ENCODE measurements around the gene TEKT4.
"Not testable (repeated sequence)": the region's sequence is repeated elsewhere in the genome, so short reads cannot be mapped to it uniquely, and the experiment has no call there.

The TEKT4 gene

DNA sequence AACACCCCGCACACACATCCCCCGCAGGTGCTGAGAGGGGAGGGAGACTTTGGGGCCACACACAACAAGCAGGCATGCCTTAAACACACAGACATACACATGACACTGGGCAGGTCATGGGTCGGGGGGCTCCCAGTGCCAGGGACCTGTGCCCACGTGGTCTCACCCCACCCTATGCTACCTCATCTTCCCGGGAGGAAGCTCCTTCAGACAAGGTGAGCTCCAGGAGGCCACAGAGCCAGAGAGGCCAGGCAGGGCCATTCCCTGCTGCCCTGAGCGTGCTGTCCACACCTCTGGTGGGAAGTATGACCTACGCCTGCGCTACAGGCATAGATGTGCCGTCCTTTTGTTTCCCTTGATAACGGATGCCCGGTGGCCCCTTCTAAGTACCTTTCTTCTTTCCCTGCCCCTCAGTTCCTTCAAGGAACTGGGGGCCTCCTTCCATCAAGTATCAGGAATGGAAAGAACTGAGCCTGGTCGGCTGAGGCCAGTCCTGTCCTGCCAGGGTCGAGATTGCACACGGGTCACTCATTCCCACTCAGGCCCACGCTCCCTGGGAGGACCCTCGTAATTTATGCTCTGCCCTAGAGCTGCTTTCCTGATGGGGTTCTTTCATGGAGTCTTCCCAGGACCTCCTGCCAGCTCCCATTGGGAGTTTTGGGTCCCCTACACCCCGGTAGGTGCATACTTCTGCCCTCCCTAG lies 4.7 kb downstream of the TEKT4 start:
- DNase-seq (ENCODE audit: low read depth): no peak

DNA sequence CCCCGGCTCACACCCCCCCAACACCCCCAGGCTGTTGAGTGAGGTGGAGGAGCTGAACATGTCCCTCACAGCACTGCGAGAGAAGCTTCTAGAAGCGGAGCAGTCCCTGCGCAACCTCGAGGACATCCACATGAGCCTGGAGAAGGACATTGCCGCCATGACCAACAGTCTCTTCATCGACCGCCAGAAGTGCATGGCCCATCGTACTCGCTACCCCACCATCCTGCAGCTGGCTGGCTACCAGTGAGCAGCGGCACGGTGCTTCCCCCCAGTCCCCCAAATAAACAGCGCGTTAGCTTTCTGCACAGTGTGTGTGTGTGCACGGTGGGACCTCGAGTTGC lies 5.3 kb downstream of the TEKT4 start:
- no peak for DNase-seq (ENCODE audit: low read depth)

DNA sequence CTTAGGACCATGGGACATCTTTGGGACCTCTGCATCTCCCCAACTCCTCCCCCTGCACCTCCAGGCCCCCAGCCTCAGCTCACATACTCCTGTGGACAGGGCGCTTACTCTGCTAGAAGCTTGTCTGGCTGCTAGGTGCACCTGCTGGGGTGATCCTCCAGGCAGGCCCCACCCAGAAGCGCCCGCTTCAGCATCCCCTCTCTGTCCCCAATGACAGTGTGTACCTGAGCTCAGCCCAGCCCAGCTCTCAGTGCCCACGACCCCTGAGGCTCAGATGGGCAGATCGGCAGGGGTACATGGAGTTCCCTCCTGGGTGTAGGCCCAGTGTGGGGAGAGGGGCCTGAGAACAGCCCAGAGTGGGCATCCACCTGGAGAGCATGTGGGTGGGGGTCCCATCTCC lies 5.9 kb downstream of the TEKT4 start:
- DNase-seq (ENCODE audit: low read depth): no peak

DNA sequence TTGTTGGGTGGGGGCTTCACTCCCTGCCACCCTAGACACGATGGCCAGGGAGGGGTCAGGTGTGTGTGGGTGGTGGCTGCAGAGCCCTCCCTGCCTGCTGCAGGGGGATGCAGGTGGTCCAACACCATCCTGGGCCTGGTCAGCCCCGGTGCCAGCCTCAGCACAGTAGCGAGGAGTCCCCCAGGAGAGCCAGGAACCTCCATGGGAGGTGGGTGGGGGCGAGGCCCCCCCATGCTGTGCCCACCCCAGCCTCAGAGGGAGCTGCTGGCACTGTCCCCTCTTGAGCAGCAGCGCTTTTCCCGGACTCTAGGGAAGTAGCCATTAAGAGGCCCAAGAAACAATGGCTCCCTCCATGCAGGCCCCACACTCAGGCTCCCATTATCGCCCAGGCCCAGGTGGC lies 7.3 kb downstream of the TEKT4 start:
- DNase-seq (ENCODE audit: low read depth): not testable (repeated sequence)

DNA sequence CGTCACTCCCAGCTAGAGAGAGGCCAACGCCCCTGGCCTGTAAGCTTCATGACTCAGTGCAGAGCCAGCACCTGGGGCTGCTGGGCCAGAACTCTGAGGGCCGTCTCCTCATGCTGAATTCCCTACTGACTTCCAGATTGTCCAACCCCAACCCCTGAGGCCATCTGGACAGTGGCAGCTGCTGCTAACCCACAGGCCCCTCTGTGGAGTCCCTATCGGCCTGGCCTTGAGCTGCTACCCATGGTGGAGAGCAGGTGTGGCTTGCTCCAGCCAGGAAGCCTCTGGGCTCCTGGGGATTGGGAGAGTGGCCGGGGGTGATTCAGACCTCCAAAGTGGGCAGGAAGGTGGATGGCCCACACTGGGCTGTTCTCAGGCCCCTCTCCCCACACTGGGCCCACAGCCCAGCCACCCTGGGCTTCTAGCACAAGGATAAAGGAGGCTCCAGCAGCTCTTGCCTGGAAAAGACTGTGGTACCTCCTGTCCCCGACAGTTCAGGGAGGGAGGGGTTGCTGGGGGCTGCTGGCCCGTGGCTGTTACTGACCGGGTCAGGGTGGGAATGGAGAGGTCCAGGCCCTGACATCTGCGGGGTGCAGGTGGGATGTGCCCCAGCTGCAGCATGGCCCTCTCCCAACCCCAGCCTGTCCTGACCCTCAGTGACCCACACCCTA lies 8.2 kb downstream of the TEKT4 start:
- DNase-seq (ENCODE audit: low read depth): no peak

DNA sequence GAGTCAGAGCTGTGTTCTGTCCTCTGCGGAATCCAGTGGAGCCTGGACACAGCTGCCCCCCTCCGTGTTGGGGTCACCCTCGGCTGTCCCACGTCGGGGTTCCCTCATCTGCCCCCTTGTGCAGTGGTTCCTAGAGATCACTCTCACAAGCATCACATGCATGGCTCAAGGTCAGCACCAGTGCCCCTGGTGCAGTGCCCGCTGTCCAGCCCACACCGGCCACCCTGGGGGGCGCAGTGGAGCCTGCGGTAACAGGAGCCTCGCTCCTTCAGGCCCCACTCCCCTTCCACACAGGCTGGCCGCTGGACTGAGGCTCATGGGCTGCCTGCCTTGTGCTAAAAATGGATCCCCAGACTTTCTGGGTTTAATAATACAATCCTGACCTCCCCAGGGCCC lies 8.8 kb downstream of the TEKT4 start:
- DNase-seq (ENCODE audit: low read depth): no peak

DNA sequence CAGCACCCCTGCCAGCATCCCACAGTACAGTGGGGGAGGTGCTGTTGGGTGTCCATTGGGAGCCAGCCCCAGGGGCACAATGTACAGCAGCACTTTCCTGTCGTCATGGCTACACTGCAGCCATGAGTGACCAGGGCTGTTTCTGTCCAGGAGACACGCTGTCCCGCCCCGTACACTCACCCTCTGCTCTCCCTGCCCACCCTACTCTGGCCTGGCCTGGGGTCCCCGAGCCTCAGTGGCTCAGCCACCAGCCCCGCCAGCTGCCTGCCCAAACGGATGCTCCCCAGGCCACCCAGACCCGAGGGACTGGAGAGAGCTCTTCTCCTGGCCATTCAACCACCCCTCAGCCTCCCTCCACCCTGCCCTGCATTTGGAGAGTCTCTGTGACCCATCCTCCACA lies 9.3 kb downstream of the TEKT4 start:
- no peak for DNase-seq (ENCODE audit: low read depth)

DNA sequence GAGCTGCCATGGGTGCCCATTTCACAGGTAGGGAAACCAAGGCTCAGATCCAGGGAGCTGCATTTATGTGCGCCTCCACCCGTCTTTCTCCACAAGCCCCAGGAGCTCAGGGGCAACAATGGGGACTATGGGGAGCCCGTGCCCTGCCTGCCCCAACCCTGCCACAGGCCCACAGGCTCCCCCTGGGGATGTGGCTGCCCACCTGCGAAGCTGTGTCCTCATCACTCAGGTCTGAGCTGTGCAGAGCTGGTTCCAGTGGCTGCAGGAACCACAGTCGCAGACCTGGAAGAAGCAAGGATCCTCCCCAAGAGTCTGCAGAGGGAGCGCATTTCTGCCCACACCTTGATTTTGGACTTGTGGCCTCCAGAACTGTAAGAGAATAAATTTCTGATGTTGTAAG lies 9.8 kb downstream of the TEKT4 start:
- no peak for DNase-seq (ENCODE audit: low read depth)

DNA sequence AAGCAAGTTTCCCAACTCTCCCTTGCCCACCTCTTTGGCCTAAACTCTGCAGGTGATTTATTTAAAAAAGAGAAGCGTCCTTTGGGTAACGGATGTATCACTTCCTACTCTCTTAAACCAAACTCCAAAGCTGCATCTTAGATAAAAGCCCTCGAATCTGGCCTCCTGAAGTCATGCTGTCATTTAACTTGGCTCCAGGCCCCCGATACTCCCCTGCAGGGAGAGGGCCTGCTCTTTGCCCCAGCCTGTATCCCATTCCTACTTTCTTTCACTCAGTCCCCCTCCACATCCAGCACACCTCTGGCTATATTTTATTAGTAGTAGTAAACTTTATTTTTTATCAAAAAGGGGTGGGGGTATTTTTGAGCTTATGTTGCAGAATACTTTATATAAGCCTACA lies 19.0 kb downstream of the TEKT4 start:
- DNase-seq (ENCODE audit: low read depth): no peak

DNA sequence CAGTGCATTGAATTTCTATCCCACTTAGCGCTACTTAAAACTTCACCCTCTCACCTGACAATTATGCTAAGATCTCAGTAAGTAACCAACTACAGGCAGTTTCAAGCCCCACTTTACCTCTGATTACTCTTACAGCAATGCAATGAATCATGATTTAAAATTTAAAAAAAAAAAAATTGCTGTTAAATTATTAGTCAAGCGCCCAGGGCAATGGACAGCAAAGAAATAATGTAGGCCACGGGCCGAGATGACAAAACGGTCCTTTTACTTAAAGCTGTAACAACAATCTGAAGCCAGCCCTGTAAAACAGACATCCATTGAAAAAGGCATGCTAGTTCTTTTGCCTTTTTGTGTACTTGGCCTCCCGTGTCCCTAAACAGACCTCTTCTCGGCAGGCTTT lies 24.0 kb downstream of the TEKT4 start:
- DNase-seq (ENCODE audit: low read depth): not testable (repeated sequence)

DNA sequence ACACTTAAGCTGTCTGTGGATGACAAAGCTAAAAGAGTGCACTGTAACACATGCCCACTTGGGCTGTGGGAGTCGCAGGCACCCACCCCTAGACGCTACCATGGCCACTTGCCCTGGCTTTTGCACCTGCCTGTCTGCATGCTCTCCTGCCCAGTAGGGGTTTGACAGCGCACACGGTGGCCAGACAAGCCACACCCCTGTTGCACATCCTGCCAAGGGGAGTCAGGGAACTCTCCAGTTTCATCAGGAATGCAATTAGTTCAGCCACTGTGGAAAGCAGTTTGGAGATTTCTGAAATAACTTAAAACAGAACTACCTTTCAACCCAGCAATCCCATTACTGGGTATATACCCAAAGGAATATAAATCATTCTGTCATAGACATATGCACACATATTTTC lies 35.7 kb downstream of the TEKT4 start:
- not testable (repeated sequence) for DNase-seq (ENCODE audit: low read depth)

DNA sequence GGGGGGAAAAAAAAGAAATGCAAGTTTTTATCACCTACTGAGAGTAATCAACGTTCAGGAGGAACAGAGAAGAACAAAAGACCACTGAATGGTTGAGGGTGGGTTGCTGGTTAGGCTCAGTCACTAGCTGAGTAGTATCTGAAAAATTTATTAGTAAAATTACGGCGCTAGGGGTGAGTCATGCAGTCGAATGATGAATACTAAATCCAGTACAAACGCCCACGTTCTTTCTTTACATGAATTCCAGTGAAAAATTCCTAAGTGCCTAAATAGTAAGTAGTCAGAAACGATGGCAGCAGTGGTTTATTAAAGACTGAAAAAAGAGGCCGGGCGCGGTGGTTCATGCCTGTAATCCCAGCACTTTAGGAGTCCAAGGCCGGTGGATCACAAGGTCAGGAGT lies 52.0 kb downstream of the TEKT4 start:
- DNase-seq (ENCODE audit: low read depth): no peak

DNA sequence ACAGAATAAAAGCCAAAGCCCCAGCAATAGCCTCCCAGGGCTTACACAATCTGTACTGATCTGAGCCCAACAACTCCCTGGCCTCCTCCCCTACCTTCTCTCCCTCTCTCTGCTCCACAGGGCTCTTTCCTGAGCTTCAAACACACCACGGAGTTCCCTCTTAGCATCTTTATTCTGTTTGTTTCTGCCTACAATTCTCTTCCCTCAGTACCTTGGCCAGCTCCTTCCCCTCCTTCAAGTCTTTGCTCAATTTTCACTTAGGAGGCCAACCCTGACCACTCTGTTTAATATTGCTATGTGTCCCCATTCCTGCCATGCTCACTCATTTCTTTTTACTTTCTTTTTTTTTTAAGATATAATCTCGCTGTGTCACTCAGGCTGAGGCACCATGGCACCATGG lies 53.8 kb downstream of the TEKT4 start:
- DNase-seq (ENCODE audit: low read depth): not testable (repeated sequence)

Measured in GM04503 (cell line).